Heart left ventricle (tissue), 16 donors: ENCODE results near the gene LARP4B. TPM values are rescaled to one million over a fixed set of nuclear protein-coding genes. Genes with fewer than 3 reads are reported as not detected.

ENCODE experiments used
- ATAC-seq, 4 donors: fragments of 200-7000 bp; cut with Tn5 transposase; one replicate each; pipeline ENCODE4 v1.9.1; 2020 to 2022; ENCODE audit warnings: moderate library complexity in 4 of 4, mild to moderate bottlenecking in 3 of 4, moderate number of reproducible peaks in 1 of 4
- DNase-seq, 5 donors: peaks; one replicate each; pipeline ENCODE4 v3.0.0-alpha.2; 2020
- H3K27ac ChIP-seq, 12 donors: fragments of 200-600 bp; sonication (generic) in 4 of 12; one replicate each; pipeline versions ENCODE4 v1.5.0 to v1.8.0; 2016 to 2022; ENCODE audit warnings: mild to moderate bottlenecking in 2 of 12
- H3K27me3 ChIP-seq, 9 donors: fragments of 200-600 bp; sonication (generic) in 2 of 9; one replicate each; pipeline versions ENCODE4 v1.5.1 to v1.8.0; 2016 to 2022; ENCODE audit warnings: mild to moderate bottlenecking in 3 of 9
- H3K36me3 ChIP-seq, 9 donors: fragments of 200-600 bp; sonication (generic) in 2 of 9; one replicate each; pipeline versions ENCODE4 v1.5.0 to v1.8.0; 2018 to 2022; ENCODE audit warnings: mild to moderate bottlenecking in 2 of 9
- H3K4me1 ChIP-seq, 12 donors: fragments of 200-600 bp; sonication (generic) in 4 of 12; one replicate each; pipeline versions ENCODE4 v1.5.0 to v1.8.0; 2016 to 2022; ENCODE audit warnings: mild to moderate bottlenecking in 3 of 12
- H3K4me3 ChIP-seq, 12 donors: fragments of 200-600 bp; sonication (generic) in 4 of 12; one replicate each; pipeline versions ENCODE4 v1.5.0 to v1.8.0; 2017 to 2022; ENCODE audit warnings: mild to moderate bottlenecking in 9 of 12, moderate library complexity in 4 of 12
- H3K9me3 ChIP-seq, 12 donors: fragments of 200-600 bp; sonication (generic) in 4 of 12; one replicate each; pipeline versions ENCODE4 v1.5.0 to v1.8.0; 2016 to 2022; ENCODE audit warnings: mild to moderate bottlenecking in 1 of 12
- POLR2A ChIP-seq, 2 donors: fragments of 450-650 bp; IDR thresholded peaks; one replicate each; pipeline ENCODE4 v1.6.1; 2017; ENCODE audit warnings: antibody characterized with exemption in 2 of 2, mild to moderate bottlenecking in 2 of 2, moderate library complexity in 2 of 2
- WGBS, 4 donors: extraction: QIAGEN DNeasy Blood & Tissue Kit in 2 of 4; methylation state at CpG; one replicate each; pipeline versions ENCODE4 v1.1.5 to v1.1.7; 2013 to 2018; 5-methylcytosine and 5-hydroxymethylcytosine counted together
- intact Hi-C, 10 donors: fragments of 100-400 bp; cut with DNase I; formaldehyde crosslinking; loops; one replicate each; pipeline versions ENCODE4 v1.11.1 to v1.14.2; 2022
- polyA plus RNA-seq, 2 donors: library from polyadenylated mRNA; stranded (reverse); fragments of 200-250 nt; gene quantifications; one replicate each; pipeline ENCODE4 v1.2.3, GENCODE V29; 2013
- total RNA-seq, 9 donors: library from RNA; depleted of rRNA in 2 of 9; stranded (reverse); fragments of >200 nt in 2 of 9; fragmentation: NEBNext Ultra II Directional in 3 of 9; extraction: Animal tissue kit (Norgen Biotek cat#: 25700) in 3 of 9; gene quantifications; one replicate each; pipeline versions ENCODE4 v1.1.0 to v1.2.4, GENCODE V29; 2016 to 2023
- TF ChIP-seq, protein P1 (sequence below), 12 donors: fragments of 200-600 bp; sonication (generic) in 4 of 12; IDR thresholded peaks; one replicate each; pipeline versions ENCODE4 v1.5.0 to v1.8.0; 2018 to 2022; ENCODE audit warnings: antibody characterized with exemption in 12 of 12, mild to moderate bottlenecking in 5 of 12
- donor health status: ischemic (EF 13 %, LVEDD 7.1; RV severe dilation, severe dysfunction).
- donor health status: healthy with polysubstance abuse.
- donor health status: DM: no; HTN: yes; CAD: no.
- donor health status: DM: no; HTN: no; CAD: no.
- donor health status: ischemic (EF 25% LVEDD 6.9; RV normal size, moderate dysfunction).
- donor health status: ischemic (EF 25% LVEDD 5.7; RV mildly dilated, moderate dysfunction).
- donor health status: healthy.
- donor health status: DM: yes; HTN: yes; CAD: no.
- donor health status: ischemic (EF 35%, LVEDD 5.7; RV mildly dilated, moderate dysfunction).
- donor health status: nonischemic (EF 11% LVEDD 7.7; RV severe dilation, severe dysfunction).
- donor health status: DM: yes; HTN: yes; CAD: no.
- donor health status: PGD.
- donor health status: ischemic (EF 29% LVEDD 5.4; RV normal size, mild dysfunction).
- donor health status: nonischemic (EF 23%, LVEDD 6.1; RV moderate dilation, normal function).

LARP4B gene
- total and polyA plus RNA-seq, 11 donors = 20.1 to 81.1 (median 63.0) TPM

DNA sequence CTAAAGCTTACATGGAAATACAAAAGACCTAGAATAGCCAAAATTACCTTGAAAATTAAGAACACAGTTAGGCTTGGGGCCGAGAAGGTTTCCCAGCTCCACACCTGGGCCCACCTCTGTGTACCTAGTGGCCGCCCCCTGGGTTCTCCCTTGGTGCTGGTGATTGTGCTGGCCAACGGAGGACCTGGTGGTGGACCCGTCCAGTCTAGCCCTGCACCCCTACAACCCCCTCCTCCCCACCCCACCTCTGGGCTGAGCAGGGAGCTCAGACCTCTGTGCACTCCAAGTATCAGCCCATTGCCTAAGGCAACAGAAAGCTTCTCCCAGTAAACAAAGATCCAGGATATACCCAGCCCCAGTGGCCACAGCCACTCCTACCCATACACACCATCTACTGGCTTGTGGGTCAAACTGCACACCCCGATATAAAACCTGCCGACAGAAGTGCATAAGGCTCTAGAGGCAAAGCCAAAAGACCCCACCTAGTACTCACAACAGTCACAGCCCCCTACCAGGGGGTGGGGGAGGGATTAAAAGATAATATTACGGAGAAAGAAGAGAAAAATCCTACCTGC lies 137.0 kb downstream of the LARP4B start:
- peaks cover 0 to 5% (median 0%) of the 10 kb centered on the region in 12 donors for H3K4me1 ChIP-seq
- H3K27ac ChIP-seq = no peak overlapping the region
- TF ChIP-seq, protein P1, sequence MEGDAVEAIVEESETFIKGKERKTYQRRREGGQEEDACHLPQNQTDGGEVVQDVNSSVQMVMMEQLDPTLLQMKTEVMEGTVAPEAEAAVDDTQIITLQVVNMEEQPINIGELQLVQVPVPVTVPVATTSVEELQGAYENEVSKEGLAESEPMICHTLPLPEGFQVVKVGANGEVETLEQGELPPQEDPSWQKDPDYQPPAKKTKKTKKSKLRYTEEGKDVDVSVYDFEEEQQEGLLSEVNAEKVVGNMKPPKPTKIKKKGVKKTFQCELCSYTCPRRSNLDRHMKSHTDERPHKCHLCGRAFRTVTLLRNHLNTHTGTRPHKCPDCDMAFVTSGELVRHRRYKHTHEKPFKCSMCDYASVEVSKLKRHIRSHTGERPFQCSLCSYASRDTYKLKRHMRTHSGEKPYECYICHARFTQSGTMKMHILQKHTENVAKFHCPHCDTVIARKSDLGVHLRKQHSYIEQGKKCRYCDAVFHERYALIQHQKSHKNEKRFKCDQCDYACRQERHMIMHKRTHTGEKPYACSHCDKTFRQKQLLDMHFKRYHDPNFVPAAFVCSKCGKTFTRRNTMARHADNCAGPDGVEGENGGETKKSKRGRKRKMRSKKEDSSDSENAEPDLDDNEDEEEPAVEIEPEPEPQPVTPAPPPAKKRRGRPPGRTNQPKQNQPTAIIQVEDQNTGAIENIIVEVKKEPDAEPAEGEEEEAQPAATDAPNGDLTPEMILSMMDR (IDR thresholded peaks at IDR 0.05) = peak in 9 of 12 donors; percentile 11 to 59 (median 33)
- TF ChIP-seq POLR2A (IDR thresholded peaks at IDR 0.05) = no peak
- peak; percentile 29 to 86 (median 64) for ATAC-seq
- intact Hi-C loops = loop anchor here in 6 of 10 donors (5.0 to 10.0 kb wide), 4 partner anchors 210 to 287 kb away; no protein-coding TSS in a partner anchor
- no peak overlapping the region for H3K4me3 ChIP-seq
- no peaks in the 10 kb centered on the region for H3K36me3 ChIP-seq
- H3K27me3 ChIP-seq = no peaks in the 10 kb centered on the region
- 75 to 87% (median 81%) methylated on average over 7 of the region's 7 CpGs for WGBS, 4 donors
- peak in 1 of 5 donors; percentile 19 for DNase-seq
- peaks cover 0 to 14% (median 0%) of the 10 kb centered on the region in 12 donors for H3K9me3 ChIP-seq

DNA sequence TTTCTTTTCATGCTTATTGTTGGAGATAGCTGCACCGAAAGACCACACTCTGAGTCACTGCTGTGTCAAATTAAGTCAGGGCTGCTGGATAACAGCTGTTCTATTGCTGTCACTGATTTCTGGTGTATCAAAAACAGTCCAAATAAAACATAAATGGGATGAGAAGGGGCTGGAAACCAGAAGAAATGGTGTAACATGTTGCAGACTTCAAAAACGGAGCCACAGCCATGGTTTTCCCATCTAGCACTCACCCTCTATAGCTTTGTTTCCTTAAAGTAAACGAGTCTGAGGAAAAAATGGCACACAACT lies 138.8 kb downstream of the LARP4B start:
- H3K36me3 ChIP-seq = no peaks in the 10 kb centered on the region
- H3K4me1 ChIP-seq = peaks cover 0 to 21% (median 8%) of the 10 kb centered on the region in 12 donors
- H3K4me3 ChIP-seq = no peak overlapping the region
- peaks cover 0 to 14% (median 0%) of the 10 kb centered on the region in 12 donors for H3K9me3 ChIP-seq
- ATAC-seq (peak in 1 of 4 donors; percentile 43), DNase-seq (no peak)
- no peak overlapping the region for H3K27ac ChIP-seq
- no peak for TF ChIP-seq POLR2A (IDR thresholded peaks at IDR 0.05)
- TF ChIP-seq, protein P1 (IDR thresholded peaks at IDR 0.05) = no peak
- intact Hi-C loops = loop anchor here in 6 of 10 donors (5.0 to 10.0 kb wide), 4 partner anchors 208 to 285 kb away; no protein-coding TSS in a partner anchor
- WGBS, 4 donors = 67 to 76% (median 72%) methylated on average over 3 of the region's 3 CpGs
- H3K27me3 ChIP-seq = no peaks in the 10 kb centered on the region

DNA sequence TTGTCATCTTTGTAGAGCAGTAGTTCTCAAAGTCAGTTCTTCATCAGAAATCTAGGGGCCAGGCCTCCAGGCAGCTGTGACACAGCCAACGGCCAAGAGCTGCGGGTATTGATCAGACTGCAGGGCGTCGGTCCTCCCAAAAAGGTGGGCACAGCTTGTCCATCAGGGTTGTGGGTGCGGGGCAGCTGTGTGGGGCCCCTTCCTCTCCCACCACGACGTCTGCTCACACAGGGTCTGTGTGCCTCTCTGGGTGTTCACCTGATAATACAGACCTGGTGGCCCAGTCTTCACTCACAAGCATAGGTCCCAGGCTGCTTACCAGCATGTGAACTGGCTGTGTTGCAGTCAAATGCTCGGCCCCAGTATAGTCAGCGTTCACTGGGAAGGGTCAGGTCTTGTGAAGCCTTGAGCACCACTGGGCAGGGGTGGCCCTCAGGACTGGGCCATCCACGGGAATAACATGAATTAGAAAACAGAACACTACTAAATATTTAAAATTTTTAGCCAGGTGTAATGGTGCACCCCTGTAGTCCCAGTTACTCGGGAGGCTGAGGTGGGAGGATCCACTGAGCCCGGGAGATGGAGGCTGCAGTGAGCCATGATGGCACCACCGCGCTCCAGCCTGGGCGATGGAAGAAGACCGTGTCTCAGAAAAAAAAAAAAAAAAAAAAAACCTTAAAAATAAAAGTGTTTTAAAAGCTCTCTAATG lies 139.3 kb downstream of the LARP4B start:
- TF ChIP-seq, protein P1 (IDR thresholded peaks at IDR 0.05) = no peak
- no peak for TF ChIP-seq POLR2A (IDR thresholded peaks at IDR 0.05)
- WGBS, 4 donors = 87 to 93% (median 90%) methylated on average over 13 to 16 of the region's 16 CpGs
- Histone ChIP-seq H3K27ac (no peak overlapping the region), H3K36me3 (no peaks in the 10 kb centered on the region), H3K4me1 (peaks cover 0 to 21% (median 8%) of the 10 kb centered on the region in 12 donors), H3K27me3 (no peaks in the 10 kb centered on the region), H3K9me3 (peaks cover 0 to 11% (median 0%) of the 10 kb centered on the region in 12 donors), H3K4me3 (no peak overlapping the region)
- DNase-seq (no peak), ATAC-seq (no peak)
- intact Hi-C loops = loop anchor here in 6 of 10 donors (5.0 to 10.0 kb wide), 4 partner anchors 207 to 285 kb away; no protein-coding TSS in a partner anchor

DNA sequence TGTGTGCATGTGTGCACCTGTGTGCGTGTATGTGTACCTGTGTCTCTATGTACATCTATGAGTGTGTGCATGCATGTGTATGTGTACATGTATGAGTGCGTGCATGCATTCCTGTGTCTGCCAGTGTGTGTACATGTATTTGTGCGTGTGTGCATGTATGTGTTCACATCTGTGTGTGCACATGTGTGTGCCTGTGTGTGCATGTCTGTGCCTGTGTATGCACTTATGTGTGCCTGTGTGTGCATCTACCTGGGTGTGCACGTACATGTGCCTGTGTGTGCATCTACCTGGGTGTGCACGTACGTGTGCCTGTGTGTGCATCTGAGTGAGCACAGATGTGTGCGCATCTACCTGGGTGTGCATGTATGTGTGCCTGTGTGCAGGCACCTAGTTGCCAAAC lies 139.9 kb downstream of the LARP4B start:
- intact Hi-C loops = loop anchor here in 6 of 10 donors (5.0 to 10.0 kb wide), 4 partner anchors 207 to 284 kb away; no protein-coding TSS in a partner anchor
- no peaks in the 10 kb centered on the region for H3K27me3 ChIP-seq
- 96 to 100% (median 97%) methylated on average over 7 of the region's 7 CpGs for WGBS, 4 donors
- H3K27ac ChIP-seq = no peak overlapping the region
- ATAC-seq (no peak), DNase-seq (no peak)
- H3K4me3 ChIP-seq = no peak overlapping the region
- H3K9me3 ChIP-seq = peaks cover 0 to 5% (median 0%) of the 10 kb centered on the region in 12 donors
- no peaks in the 10 kb centered on the region for H3K36me3 ChIP-seq
- peaks cover 0 to 21% (median 8%) of the 10 kb centered on the region in 12 donors for H3K4me1 ChIP-seq
- TF ChIP-seq POLR2A (IDR thresholded peaks at IDR 0.05) = no peak
- TF ChIP-seq, protein P1 (IDR thresholded peaks at IDR 0.05) = no peak
